OCI-LY1 (cell line): ENCODE results near the gene ZBTB42.

Source experiments
- CTCF ChIP-seq: fragments of 200-600 bp; sonication (generic), shearing (Covaris generic); IDR thresholded peaks from 2 replicates; pipeline ENCODE4 v1.5.1; 2017; ENCODE audit warnings: mild to moderate bottlenecking, antibody characterized with exemption, low read length, moderate library complexity, mixed read lengths
- EZH2 ChIP-seq: fragments of 200-600 bp; sonication (generic), shearing (Covaris generic); IDR thresholded peaks from 2 replicates; pipeline ENCODE4 v1.8.0; 2017; ENCODE audit warnings: borderline replicate concordance, mixed run types, mild to moderate bottlenecking, antibody characterized with exemption, low read length, moderate library complexity, mixed read lengths

DNA sequence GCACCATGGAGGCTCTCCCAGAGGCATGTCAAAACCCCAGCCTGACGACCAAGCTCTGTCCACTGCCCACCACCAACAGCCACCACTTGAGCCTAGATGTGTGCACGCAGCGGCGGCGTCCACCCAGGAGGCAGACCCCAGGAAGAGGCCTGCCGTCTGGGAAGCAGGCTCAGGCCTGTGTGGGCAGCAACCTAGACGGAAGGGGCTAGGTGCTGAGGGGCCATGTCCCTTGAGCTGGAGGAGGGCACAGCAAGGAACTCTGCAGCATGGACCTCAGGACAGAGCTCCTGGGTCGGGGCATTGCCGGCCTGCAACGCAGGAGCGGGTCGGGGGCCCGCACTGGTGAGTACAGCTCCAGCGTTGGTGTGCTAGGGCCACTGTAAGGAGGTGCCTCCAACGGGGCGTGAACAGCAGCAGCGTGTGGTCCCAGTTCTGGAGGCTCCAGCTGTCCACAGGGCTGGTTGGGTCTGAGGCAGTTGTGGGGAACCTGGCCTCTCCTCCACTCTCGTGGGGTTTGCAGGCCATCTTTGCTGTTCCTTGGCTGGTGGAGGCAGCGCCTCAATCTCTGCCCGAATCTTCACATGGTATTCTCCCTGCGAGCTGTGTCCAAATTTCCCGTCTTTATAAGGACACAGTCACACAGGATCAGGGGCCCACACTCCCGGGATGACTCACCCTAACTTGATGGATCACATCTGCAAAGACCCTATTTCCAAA lies 20.5 kb downstream of the ZBTB42 start:
- no peak for TF ChIP-seq CTCF
- TF ChIP-seq EZH2, result no peak
